K562 (cell line): ENCODE measurements around the gene AMDHD2. TPM values are rescaled to one million over a fixed set of nuclear protein-coding genes. Genes with fewer than 3 reads are reported as not detected.
A peak's percentile ranks its signal among the peaks of the same experiment; 100 is the strongest.

ENCODE experiments used
- ATAC-seq: fragments of 200-7000 bp; cut with Tn5 transposase; 3 replicates; pipeline ENCODE4 v1.9.1; 2020; ENCODE audit warnings: moderate library complexity
- BruUV-seq: library from RNA; stranded (reverse); fragments of 400-500 nt; replicated peaks from 2 replicates; lab custom pipeline; 2021; lab: Mats Ljungman, UMichigan
- CTCF ChIA-PET: fragments of 300-600 bp; formaldehyde crosslinking; extraction: SDS; loops from one replicate; lab custom pipeline; 2021; ENCODE audit warnings: low intra/inter-chr PET ratio; lab: Yijun Ruan, JAX
- POLR2A ChIA-PET: fragments of 300-600, 350-650 bp; sonication (Branson Sonifier 250); formaldehyde crosslinking; extraction: SDS; loops from one replicate; lab custom pipeline; 2021; ENCODE audit warnings: antibody characterized with exemption, inconsistent platforms; lab: Yijun Ruan, JAX
- DNase-seq, 4 experiments: peaks; one replicate each; pipeline versions ENCODE4 v3.0.0 to v3.0.0-alpha.2; 2011 to 2018; ENCODE audit warnings: low spot score in 3 of 4, mixed read lengths in 3 of 4; ENCODE audit errors: extremely low read depth in 1 of 4
- FAIRE-seq: peaks from 2 replicates; lab custom pipeline; 2011; peaks lifted over from hg19 to GRCh38; lab: Jason Lieb, UNC
- H2AFZ ChIP-seq: 2 replicates; pipeline ENCODE4 v1.6.0; 2011; ENCODE audit warnings: low read depth, low read length, control low read depth, inconsistent platforms
- H3K27ac ChIP-seq: fragments of 200-600 bp; 3 replicates; pipeline ENCODE4 v1.8.0; 2011; ENCODE audit warnings: low read depth, mild to moderate bottlenecking, control low read depth, inconsistent platforms, low read length, moderate library complexity, mixed read lengths; ENCODE audit errors: extremely low read depth
- H3K27me3 ChIP-seq, 2 experiments: fragments of 300-600 bp in 1 of 2; 2 replicates in 1 of 2; 3 replicates in 1 of 2; pipeline versions ENCODE4 v1.6.0 to v1.8.0; 2011; ENCODE audit warnings: inconsistent platforms in 2 of 2, low read length in 2 of 2, mild to moderate bottlenecking in 1 of 2, mixed read lengths in 1 of 2, moderate library complexity in 1 of 2; ENCODE audit not compliant: control insufficient read depth in 2 of 2, insufficient read depth in 2 of 2
- H3K36me3 ChIP-seq: fragments of 300-600 bp; 3 replicates; pipeline ENCODE4 v1.8.0; 2011; ENCODE audit warnings: mild to moderate bottlenecking, low read length, inconsistent platforms; ENCODE audit not compliant: control insufficient read depth, insufficient read depth
- H3K4me1 ChIP-seq, 2 experiments: fragments of 200-600 bp in 1 of 2; replicated peaks in 1 of 2; 2 replicates in 1 of 2; 3 replicates in 1 of 2; pipeline versions ENCODE4 v1.5.1 to v1.8.0; 2011; ENCODE audit warnings: inconsistent platforms in 2 of 2, low read length in 2 of 2, mild to moderate bottlenecking in 1 of 2, mixed read lengths in 1 of 2, moderate library complexity in 1 of 2; ENCODE audit not compliant: control insufficient read depth in 2 of 2, insufficient read depth in 2 of 2
- H3K4me2 ChIP-seq: 2 replicates; pipeline ENCODE4 v1.6.1; 2011; ENCODE audit warnings: low read length, control low read depth, inconsistent platforms, mixed read lengths; ENCODE audit not compliant: insufficient read depth
- H3K4me3 ChIP-seq: fragments of 200-600 bp; sonication (generic), shearing (Covaris generic); 2 replicates; pipeline ENCODE4 v1.5.1; 2016; ENCODE audit warnings: control low read depth, inconsistent platforms
- H3K79me2 ChIP-seq: fragments of 200-600 bp; 3 replicates; pipeline ENCODE4 v1.8.0; 2011; ENCODE audit warnings: low read length, inconsistent platforms; ENCODE audit not compliant: control insufficient read depth, insufficient read depth
- H3K9ac ChIP-seq, 2 experiments: 2 replicates each; pipeline versions ENCODE4 v1.6.0 to v1.6.1; 2011; ENCODE audit warnings: low read depth in 2 of 2, low read length in 2 of 2, control low read depth in 1 of 2, inconsistent platforms in 1 of 2, mild to moderate bottlenecking in 1 of 2, mixed read lengths in 1 of 2; ENCODE audit not compliant: insufficient read depth in 1 of 2
- H3K9me1 ChIP-seq: one replicate; pipeline ENCODE4 v1.6.0; 2011; ENCODE audit warnings: inconsistent platforms, mild to moderate bottlenecking, low read length, moderate library complexity; ENCODE audit not compliant: control insufficient read depth, insufficient read depth
- H3K9me3 ChIP-seq: replicated peaks from 2 replicates; pipeline ENCODE4 v1.5.1; 2011; ENCODE audit warnings: low read depth, low read length, inconsistent platforms; ENCODE audit not compliant: control insufficient read depth, insufficient read depth
- H4K20me1 ChIP-seq: replicated peaks from 2 replicates; pipeline ENCODE4 v1.6.1; 2011; ENCODE audit warnings: low read length, inconsistent platforms, mixed read lengths; ENCODE audit not compliant: control insufficient read depth, insufficient read depth
- DEAF1 ChIP-seq: fragments of 450-650 bp; formaldehyde crosslinking; IDR thresholded peaks from 2 replicates; pipeline ENCODE4 v1.4.0; 2020; ENCODE audit warnings: mild to moderate bottlenecking, moderate library complexity
- E2F6 ChIP-seq, 2 experiments: IDR thresholded peaks; 2 replicates each; pipeline ENCODE4 v1.6.1; 2011; ENCODE audit warnings: borderline replicate concordance in 1 of 2, control low read depth in 1 of 2, low read depth in 1 of 2, low read length in 1 of 2, mild to moderate bottlenecking in 1 of 2, mixed read lengths in 1 of 2, moderate library complexity in 1 of 2; ENCODE audit not compliant: insufficient read depth in 1 of 2, insufficient read length in 1 of 2, poor library complexity in 1 of 2, severe bottlenecking in 1 of 2; ENCODE audit errors: extremely low read depth in 1 of 2
- KAT7 ChIP-seq: sonication (generic); formaldehyde crosslinking; IDR thresholded peaks from 2 replicates; pipeline ENCODE4 v1.8.0; 2022; ENCODE audit warnings: missing genetic modification reagents, mild to moderate bottlenecking, borderline replicate concordance
- MCM2 ChIP-seq: fragments of 450-650 bp; IDR thresholded peaks from 2 replicates; pipeline ENCODE4 v1.6.1; 2017; ENCODE audit warnings: low read depth, mild to moderate bottlenecking
- MTF1 ChIP-seq: fragments of 250-450 bp; sonication (Bioruptor Pico); IDR thresholded peaks from 2 replicates; pipeline ENCODE4 v1.9.0; 2021; ENCODE audit warnings: moderate library complexity, mild to moderate bottlenecking, inconsistent platforms, borderline replicate concordance
- STAT6 ChIP-seq: sonication (generic); formaldehyde crosslinking; IDR thresholded peaks from 2 replicates; pipeline ENCODE4 v1.8.1; 2023; ENCODE audit warnings: mild to moderate bottlenecking, missing genetic modification reagents
- ZBTB7A ChIP-seq: IDR thresholded peaks from 2 replicates; pipeline ENCODE4 v1.6.1; 2011; ENCODE audit warnings: low read depth, mild to moderate bottlenecking, low read length, moderate library complexity, borderline replicate concordance; ENCODE audit not compliant: control insufficient read depth
- ZFX ChIP-seq: sonication (generic); formaldehyde crosslinking; IDR thresholded peaks from 2 replicates; pipeline ENCODE4 v1.8.0; 2022; ENCODE audit warnings: mild to moderate bottlenecking, missing genetic modification reagents, moderate library complexity
- WGBS: fragments of 100-300 bp; shearing (Covaris generic); methylation state at CpG from one replicate; pipeline ENCODE4 v1.1.6; 2016; ENCODE audit warnings: low coverage, mixed read lengths; ENCODE audit not compliant: insufficient coverage; ENCODE audit errors: missing lambda C conversion rate; 5-methylcytosine and 5-hydroxymethylcytosine counted together
- in situ Hi-C: fragments of 300-500 bp; cut with MboI; formaldehyde crosslinking; loops from 4 replicates; pipeline ENCODE4 v1.15.0; 2018; ENCODE audit warnings: inconsistent platforms, mixed read lengths
- intact Hi-C: fragments of 100-400 bp; cut with micrococcal nuclease; formaldehyde crosslinking; loops from 2 replicates; pipeline ENCODE4 v1.14.2; 2022
- polyA plus RNA-seq, 8 experiments: library from polyadenylated mRNA; depleted of rRNA in 4 of 8; stranded (reverse) in 5 of 8; unstranded in 3 of 8; fragments of >200 nt; fragmentation: Nextera tagmentation in 2 of 8; fragmentation: Illumina TruSeq in 1 of 8; extraction: Ambion mirVana in 2 of 8; extraction: Trizol in 1 of 8; gene quantifications; 2 replicates each; pipeline versions ENCODE4 v1.2.1 to v1.2.3, GENCODE V29; 2011 to 2014; ENCODE audit warnings: inconsistent platforms in 1 of 8, missing spikeins in 1 of 8
- total RNA-seq, 7 experiments: library from RNA; depleted of rRNA in 6 of 7; stranded (reverse); fragments of >200 nt in 6 of 7; fragmentation: Illumina TruSeq in 2 of 7; extraction: Trizol in 2 of 7; gene quantifications; 2 replicates each; pipeline versions ENCODE4 v1.2.1 to v1.2.3, GENCODE V29; 2011 to 2021; ENCODE audit warnings: low replicate concordance in 1 of 7

AMDHD2 gene
- total and polyA plus RNA-seq, 9 of the 15 experiments (the other 6 are each of a cell fraction or from before 2014, with no cell fraction given) = 0.38 to 56.9 (median 18.3) TPM; not detected in 1

GRCh38 chr16:2483939-2484897, 36.0 kb upstream of the AMDHD2 start:
- intact Hi-C loops (no loop called here), in situ Hi-C loops (no loop called here)
- no peak for FAIRE-seq
- Histone ChIP-seq H3K4me3 (no peak overlapping the region), H3K9ac (peak overlapping the region; percentile 40 to 89), H3K36me3 (peaks cover 46% of the 10 kb centered on the region; the same call in 2 of the 3 replicates), H4K20me1 (peaks cover 5% of the 10 kb centered on the region; the same call in 1 of the 2 replicates), H3K79me2 (peaks cover 88% of the 10 kb centered on the region), H2AFZ (no peak overlapping the region), H3K9me3 (no peaks in the 10 kb centered on the region), H3K27ac (peak overlapping the region; percentile 68), H3K4me2 (peak overlapping the region; percentile 70), H3K4me1 (peaks cover 41 to 89% of the 10 kb centered on the region in 2 experiments), H3K9me1 (no peaks in the 10 kb centered on the region), H3K27me3 (no peaks in the 10 kb centered on the region)
- ChIA-PET CTCF (no interaction called here), POLR2A (interaction anchor here (0.6 to 1.6 kb wide), 7 partner anchors 9 to 520 kb away, joined by 3 to 6 read pairs (median 3); partner anchors contain the start of genes RPS2 and TBC1D24)
- BruUV-seq = no TSS peak
- no peak for DNase-seq
- WGBS = 87% methylated on average over 16 of the region's 16 CpGs
- peak; percentile 11 for ATAC-seq
- TF ChIP-seq ZFX (CRISPR knock-in tag) = peak; percentile 36; the same call in 1 of the 2 replicates
- 0 out of 2 replicates have a peak, but pooled peaks have one; percentile 8 for TF ChIP-seq KAT7 (CRISPR knock-in tag)
- TF ChIP-seq ZBTB7A = no peak
- TF ChIP-seq DEAF1 (CRISPR knock-in tag) = 0 out of 2 replicates have a peak, but pooled peaks have one; percentile 7
- TF ChIP-seq MCM2 = no peak
- no peak for TF ChIP-seq MTF1
- TF ChIP-seq E2F6 (IDR thresholded peaks at IDR 0.05; ENCODE audit: borderline replicate concordance in 1 of 2, extremely low read depth in 1 of 2, insufficient read depth in 1 of 2, insufficient read length in 1 of 2, low read depth in 1 of 2, low read length in 1 of 2, poor library complexity in 1 of 2, severe bottlenecking in 1 of 2) = no peak
- no peak for TF ChIP-seq STAT6 (CRISPR knock-in tag)
